Heart left ventricle (tissue), 13 donors: ENCODE data around the gene WDR90.

Experiments
- POLR2A ChIP-seq, 2 donors: fragments of 450-650 bp; IDR thresholded peaks; one replicate each; pipeline ENCODE4 v1.6.1; 2017; ENCODE audit warnings: antibody characterized with exemption in 2 of 2, mild to moderate bottlenecking in 2 of 2, moderate library complexity in 2 of 2
- TF ChIP-seq, protein P1 (sequence below), 12 donors: fragments of 200-600 bp; sonication (generic) in 4 of 12; IDR thresholded peaks; one replicate each; pipeline versions ENCODE4 v1.5.0 to v1.8.0; 2018 to 2022; ENCODE audit warnings: antibody characterized with exemption in 12 of 12, mild to moderate bottlenecking in 5 of 12
- donor health status: ischemic (EF 13 %, LVEDD 7.1; RV severe dilation, severe dysfunction).
- donor health status: DM: no; HTN: yes; CAD: no.
- donor health status: DM: no; HTN: no; CAD: no.
- donor health status: ischemic (EF 25% LVEDD 6.9; RV normal size, moderate dysfunction).
- donor health status: ischemic (EF 25% LVEDD 5.7; RV mildly dilated, moderate dysfunction).
- donor health status: ischemic (EF 35%, LVEDD 5.7; RV mildly dilated, moderate dysfunction).
- donor health status: nonischemic (EF 11% LVEDD 7.7; RV severe dilation, severe dysfunction).
- donor health status: DM: yes; HTN: yes; CAD: no.
- donor health status: PGD.
- donor health status: ischemic (EF 29% LVEDD 5.4; RV normal size, mild dysfunction).
- donor health status: nonischemic (EF 23%, LVEDD 6.1; RV moderate dilation, normal function).

DNA sequence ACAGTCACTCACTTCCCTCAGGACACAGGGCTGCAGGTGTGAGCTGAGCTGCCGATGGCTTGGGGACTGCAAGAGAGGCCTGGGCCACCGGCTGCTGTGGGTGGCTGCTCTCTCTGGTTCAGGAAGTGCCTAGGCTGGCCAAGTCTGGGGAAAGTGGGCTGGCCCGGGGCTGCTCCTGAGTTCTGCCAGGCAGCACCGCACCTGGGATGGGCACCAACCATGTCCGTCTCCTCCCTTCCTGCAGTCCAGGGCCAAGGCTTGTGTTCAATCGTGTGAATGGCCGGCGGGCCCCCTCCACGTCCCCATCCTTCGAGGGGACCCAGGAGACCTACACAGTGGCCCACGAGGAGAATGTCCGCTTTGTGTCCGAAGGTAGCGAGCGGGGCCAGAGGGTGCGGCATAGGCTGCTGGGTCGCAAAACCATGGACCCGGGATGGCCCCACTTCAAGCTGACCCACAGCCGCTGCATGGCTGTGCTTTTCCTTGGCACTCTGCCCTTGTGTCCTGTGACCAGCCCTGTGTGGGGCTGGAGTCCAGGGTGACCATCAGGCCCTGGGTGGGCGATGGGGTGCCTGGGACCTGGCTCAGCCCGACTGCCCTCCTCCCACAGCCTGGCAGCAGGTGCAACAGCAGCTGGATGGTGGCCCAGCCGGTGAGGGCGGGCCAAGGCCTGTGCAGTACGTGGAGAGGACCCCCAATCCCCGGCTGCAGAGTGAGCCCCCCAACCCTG, 1.8 kb upstream of the WDR90 start:
- TF ChIP-seq, protein P1, sequence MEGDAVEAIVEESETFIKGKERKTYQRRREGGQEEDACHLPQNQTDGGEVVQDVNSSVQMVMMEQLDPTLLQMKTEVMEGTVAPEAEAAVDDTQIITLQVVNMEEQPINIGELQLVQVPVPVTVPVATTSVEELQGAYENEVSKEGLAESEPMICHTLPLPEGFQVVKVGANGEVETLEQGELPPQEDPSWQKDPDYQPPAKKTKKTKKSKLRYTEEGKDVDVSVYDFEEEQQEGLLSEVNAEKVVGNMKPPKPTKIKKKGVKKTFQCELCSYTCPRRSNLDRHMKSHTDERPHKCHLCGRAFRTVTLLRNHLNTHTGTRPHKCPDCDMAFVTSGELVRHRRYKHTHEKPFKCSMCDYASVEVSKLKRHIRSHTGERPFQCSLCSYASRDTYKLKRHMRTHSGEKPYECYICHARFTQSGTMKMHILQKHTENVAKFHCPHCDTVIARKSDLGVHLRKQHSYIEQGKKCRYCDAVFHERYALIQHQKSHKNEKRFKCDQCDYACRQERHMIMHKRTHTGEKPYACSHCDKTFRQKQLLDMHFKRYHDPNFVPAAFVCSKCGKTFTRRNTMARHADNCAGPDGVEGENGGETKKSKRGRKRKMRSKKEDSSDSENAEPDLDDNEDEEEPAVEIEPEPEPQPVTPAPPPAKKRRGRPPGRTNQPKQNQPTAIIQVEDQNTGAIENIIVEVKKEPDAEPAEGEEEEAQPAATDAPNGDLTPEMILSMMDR (IDR thresholded peaks at IDR 0.05) = no peak
- no peak for TF ChIP-seq POLR2A (IDR thresholded peaks at IDR 0.05)
